ENCODE measurements around the gene SLC26A11. TPM values are rescaled to one million over a fixed set of nuclear protein-coding genes. Genes with fewer than 3 reads are reported as not detected.

SLC26A11 gene
- total and polyA plus RNA-seq, 7 experiments from 2014 or later, result 3.7 to 87.5 (median 63.0) TPM

DNA sequence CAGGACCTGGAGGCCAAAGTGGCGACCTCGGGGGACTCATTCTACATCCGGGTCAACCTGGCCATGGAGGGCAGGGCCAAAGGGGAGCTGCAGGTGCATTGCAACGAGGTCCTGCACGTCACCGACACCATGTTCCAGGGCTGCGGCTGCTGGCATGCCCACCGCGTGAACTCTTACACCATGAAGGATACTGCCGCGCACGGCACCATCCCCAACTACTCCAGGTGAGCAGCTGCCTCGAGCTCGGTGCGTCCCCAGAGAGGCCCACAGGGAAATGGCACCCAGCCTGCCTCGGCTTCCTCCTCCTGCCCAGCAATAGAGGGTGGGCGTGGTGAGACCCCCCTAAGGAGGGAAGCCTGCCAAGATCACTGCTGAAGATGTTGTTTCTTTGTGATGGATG, 18.0 kb upstream of the SLC26A11 start:
- no peak overlapping the region for H3K27ac ChIP-seq (ENCODE audit: low read depth, low read length)
- no peaks in the 10 kb centered on the region for H3K36me3 ChIP-seq (ENCODE audit: control insufficient read depth in 2 of 3, insufficient read depth in 3 of 3, low read length in 3 of 3)
- no peaks in the 10 kb centered on the region for H3K4me1 ChIP-seq (ENCODE audit: control insufficient read depth in 2 of 2, insufficient read depth in 2 of 2, low read length in 2 of 2)
- intact Hi-C loops (cut with micrococcal nuclease), result no loop called here
- H3K4me3 ChIP-seq (ENCODE audit: low read length), result no peak overlapping the region
- DNase-seq (no peak), ATAC-seq (no peak)
- Mint-ChIP-seq H3K27ac (no peak overlapping the region), H3K36me3 (no peaks in the 10 kb centered on the region), H3K4me1 (peaks cover 0 to 3% (median 0%) of the 10 kb centered on the region in 7 donors), H3K4me3 (no peak overlapping the region), H3K27me3 (no peaks in the 10 kb centered on the region), H3K9me3 (no peaks in the 10 kb centered on the region)
- ChIA-PET POLR2A (no interaction called here), CTCF (interaction anchor here (0.6 to 0.8 kb wide), 2 partner anchors 497 to 1269 kb away, joined by 3 read pairs; no protein-coding TSS in a partner anchor)
- no peaks in the 10 kb centered on the region for H3K27me3 ChIP-seq (ENCODE audit: control insufficient read depth in 2 of 2, insufficient read depth in 2 of 2, low read length in 2 of 2)
- H3K9me3 ChIP-seq (ENCODE audit: control insufficient read depth in 2 of 3, low read length in 3 of 3), result no peaks in the 10 kb centered on the region

DNA sequence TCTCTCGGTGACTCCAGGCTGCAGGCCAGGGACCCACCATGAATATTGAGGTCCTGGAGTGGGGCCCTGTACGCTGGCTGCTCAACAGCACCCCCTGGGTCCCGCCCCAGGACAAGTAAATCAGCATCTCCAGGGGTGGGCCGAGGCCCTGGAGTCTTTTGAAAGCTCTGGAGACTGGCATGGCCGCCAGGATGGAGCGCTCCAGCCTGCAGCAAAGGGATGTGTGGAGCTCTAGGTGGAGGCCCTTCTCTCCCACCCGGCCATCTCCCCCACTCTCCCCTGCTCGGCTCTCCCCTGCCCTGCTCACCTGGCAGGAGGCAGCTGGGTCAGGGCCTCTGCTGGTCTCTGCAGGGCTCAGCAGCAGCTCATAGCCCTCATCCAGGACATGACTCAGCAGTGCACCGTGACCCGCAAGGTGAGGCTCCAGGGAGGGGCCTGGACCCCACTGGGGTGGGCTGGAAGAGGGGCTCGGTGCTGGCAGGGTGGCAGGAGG, 16.7 kb upstream of the SLC26A11 start:
- Histone ChIP-seq H3K27me3 (ENCODE audit: control insufficient read depth in 2 of 2, insufficient read depth in 2 of 2, low read length in 2 of 2) (no peaks in the 10 kb centered on the region), H3K4me3 (ENCODE audit: low read length) (no peak overlapping the region), H3K9me3 (ENCODE audit: control insufficient read depth in 2 of 3, low read length in 3 of 3) (no peaks in the 10 kb centered on the region), H3K36me3 (ENCODE audit: control insufficient read depth in 2 of 3, insufficient read depth in 3 of 3, low read length in 3 of 3) (peaks cover 0 to 6% (median 0%) of the 10 kb centered on the region in 3 experiments), H3K27ac (ENCODE audit: low read depth, low read length) (no peak overlapping the region), H3K4me1 (ENCODE audit: control insufficient read depth in 2 of 2, insufficient read depth in 2 of 2, low read length in 2 of 2) (no peaks in the 10 kb centered on the region)
- intact Hi-C loops (cut with micrococcal nuclease), result no loop called here
- DNase-seq (no peak), ATAC-seq (no peak)
- H3K27me3 Mint-ChIP-seq, result no peaks in the 10 kb centered on the region
- ChIA-PET CTCF (no interaction called here), POLR2A (no interaction called here)
- H3K36me3 Mint-ChIP-seq, result no peaks in the 10 kb centered on the region
- no peak overlapping the region for H3K4me3 Mint-ChIP-seq
- no peaks in the 10 kb centered on the region for H3K4me1 Mint-ChIP-seq
- H3K27ac Mint-ChIP-seq, result no peak overlapping the region
- H3K9me3 Mint-ChIP-seq, result no peaks in the 10 kb centered on the region

DNA sequence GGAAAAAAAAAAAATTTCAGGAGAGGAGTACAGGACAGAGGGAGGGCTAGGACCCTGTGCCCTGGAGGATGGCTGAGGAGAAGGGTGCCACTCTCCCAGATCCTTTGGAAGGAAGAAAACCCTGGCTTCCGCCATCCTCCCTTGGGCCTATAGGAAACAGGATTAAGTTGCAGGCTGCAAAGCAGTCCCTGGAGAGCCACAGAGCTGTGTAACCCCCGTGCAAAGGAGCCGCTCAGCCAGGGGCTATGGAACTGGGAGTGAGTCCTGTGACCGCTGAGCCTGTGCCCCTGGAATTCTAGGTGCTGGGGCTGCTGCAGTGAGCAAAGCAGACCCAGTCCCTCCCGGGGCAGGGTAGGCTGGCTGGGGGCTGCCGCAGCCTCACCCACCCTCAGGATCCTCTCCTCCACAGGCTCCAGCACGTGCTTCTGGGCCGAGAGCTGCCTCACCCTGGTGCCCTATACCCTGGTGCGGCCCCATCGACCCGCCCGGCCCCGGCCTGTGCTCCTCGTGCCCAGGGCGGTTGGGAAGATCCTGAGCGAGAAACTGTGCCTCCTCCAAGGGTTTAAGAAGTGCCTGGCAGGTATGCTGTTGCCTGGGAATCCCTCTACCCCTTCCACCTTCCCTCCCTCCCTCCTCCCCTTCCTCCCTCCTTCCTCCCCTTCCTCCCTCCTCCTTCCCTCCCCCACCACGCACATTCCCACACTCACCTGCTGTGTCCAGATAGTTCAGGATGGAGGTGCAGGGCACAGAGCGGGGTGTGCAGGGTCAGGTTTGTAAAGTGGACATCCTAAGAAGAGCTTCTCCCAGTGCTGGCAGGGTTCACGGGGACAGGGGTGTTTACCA, 15.4 kb upstream of the SLC26A11 start:
- Histone ChIP-seq H3K36me3 (ENCODE audit: control insufficient read depth in 2 of 3, insufficient read depth in 3 of 3, low read length in 3 of 3) (peaks cover 0 to 20% (median 0%) of the 10 kb centered on the region in 3 experiments), H3K9me3 (ENCODE audit: control insufficient read depth in 2 of 3, low read length in 3 of 3) (no peaks in the 10 kb centered on the region), H3K27ac (ENCODE audit: low read depth, low read length) (no peak overlapping the region), H3K27me3 (ENCODE audit: control insufficient read depth in 2 of 2, insufficient read depth in 2 of 2, low read length in 2 of 2) (no peaks in the 10 kb centered on the region), H3K4me3 (ENCODE audit: low read length) (no peak overlapping the region), H3K4me1 (ENCODE audit: control insufficient read depth in 2 of 2, insufficient read depth in 2 of 2, low read length in 2 of 2) (no peaks in the 10 kb centered on the region)
- Mint-ChIP-seq H3K9me3 (no peaks in the 10 kb centered on the region), H3K4me1 (no peaks in the 10 kb centered on the region), H3K27me3 (no peaks in the 10 kb centered on the region), H3K36me3 (peaks cover 0 to 4% (median 0%) of the 10 kb centered on the region in 5 donors), H3K4me3 (no peak overlapping the region), H3K27ac (peak overlapping the region in 1 of 9 donors; percentile 25)
- intact Hi-C loops (cut with micrococcal nuclease), result no loop called here
- ATAC-seq (no peak), DNase-seq (no peak)
- POLR2A ChIA-PET, result no interaction called here
- CTCF ChIA-PET, result no interaction called here

DNA sequence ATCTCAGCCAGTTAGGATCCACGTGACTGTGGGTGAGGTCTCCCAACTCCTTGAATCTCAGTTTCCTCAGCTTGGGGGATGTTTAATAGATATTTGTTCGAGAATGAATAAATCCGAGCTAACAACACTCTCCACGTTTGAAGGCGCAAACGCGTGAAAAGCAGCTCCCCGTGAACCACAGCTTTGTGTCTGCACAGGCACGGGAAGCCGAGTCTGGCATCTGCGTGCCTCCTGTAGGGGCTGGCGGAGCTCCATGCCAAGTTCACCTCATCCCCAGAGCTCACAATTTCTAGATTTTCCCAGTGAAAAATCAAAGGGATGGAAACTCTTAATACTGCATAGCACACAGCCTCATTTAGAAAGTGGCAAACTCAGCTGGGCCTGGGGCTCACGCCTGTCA, 14.4 kb upstream of the SLC26A11 start:
- no peak overlapping the region for H3K4me3 ChIP-seq (ENCODE audit: low read length)
- no peak overlapping the region for H3K27ac ChIP-seq (ENCODE audit: low read depth, low read length)
- no peaks in the 10 kb centered on the region for H3K9me3 Mint-ChIP-seq
- peaks cover 0 to 12% (median 4%) of the 10 kb centered on the region in 5 donors for H3K36me3 Mint-ChIP-seq
- H3K4me1 Mint-ChIP-seq, result no peaks in the 10 kb centered on the region
- no peak overlapping the region for H3K27ac Mint-ChIP-seq
- ChIA-PET POLR2A (interaction anchor here (0.9 kb wide), 1 partner anchor 24 kb away, joined by 3 read pairs; no protein-coding TSS in a partner anchor), CTCF (no interaction called here)
- H3K36me3 ChIP-seq (ENCODE audit: control insufficient read depth in 2 of 3, insufficient read depth in 3 of 3, low read length in 3 of 3), result peaks cover 0 to 29% (median under 1%) of the 10 kb centered on the region in 3 experiments
- H3K4me3 Mint-ChIP-seq, result no peak overlapping the region
- ATAC-seq, result no peak
- DNase-seq, result no peak
- H3K4me1 ChIP-seq (ENCODE audit: control insufficient read depth in 2 of 2, insufficient read depth in 2 of 2, low read length in 2 of 2), result no peaks in the 10 kb centered on the region
- no peaks in the 10 kb centered on the region for H3K27me3 Mint-ChIP-seq
- intact Hi-C loops (cut with micrococcal nuclease), result no loop called here
- H3K27me3 ChIP-seq (ENCODE audit: control insufficient read depth in 2 of 2, insufficient read depth in 2 of 2, low read length in 2 of 2), result no peaks in the 10 kb centered on the region
- no peaks in the 10 kb centered on the region for H3K9me3 ChIP-seq (ENCODE audit: control insufficient read depth in 2 of 3, low read length in 3 of 3)

DNA sequence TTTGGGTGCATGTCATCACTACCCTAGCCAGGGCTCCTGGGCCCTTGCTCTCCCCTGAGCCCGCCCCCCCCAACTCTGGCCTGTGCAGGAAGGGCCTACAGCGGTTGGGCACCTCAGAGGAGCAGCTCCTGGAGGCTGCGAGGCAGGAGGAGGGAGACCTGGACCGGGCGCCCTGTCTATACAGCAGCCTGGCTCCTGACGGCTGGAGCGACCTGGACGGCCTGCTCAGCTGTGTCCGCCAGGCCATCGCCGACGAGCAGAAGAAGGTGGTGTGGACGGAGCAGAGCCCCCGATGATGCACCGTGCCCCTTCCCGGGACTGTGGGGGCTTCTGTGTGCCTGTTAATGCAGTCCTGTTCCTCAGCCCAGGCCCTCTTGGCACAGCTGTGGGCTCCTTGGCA, 12.2 kb upstream of the SLC26A11 start:
- H3K4me3 Mint-ChIP-seq, result no peak overlapping the region
- ChIA-PET CTCF (no interaction called here), POLR2A (no interaction called here)
- H3K27me3 Mint-ChIP-seq, result no peaks in the 10 kb centered on the region
- ATAC-seq (no peak), DNase-seq (no peak)
- intact Hi-C loops (cut with micrococcal nuclease), result no loop called here
- H3K36me3 Mint-ChIP-seq, result peaks cover 0 to 21% (median 4%) of the 10 kb centered on the region in 5 donors
- H3K27ac Mint-ChIP-seq, result no peak overlapping the region
- no peak overlapping the region for H3K27ac ChIP-seq (ENCODE audit: low read depth, low read length)
- H3K27me3 ChIP-seq (ENCODE audit: control insufficient read depth in 2 of 2, insufficient read depth in 2 of 2, low read length in 2 of 2), result no peaks in the 10 kb centered on the region
- H3K9me3 Mint-ChIP-seq, result no peaks in the 10 kb centered on the region
- H3K4me1 Mint-ChIP-seq, result no peaks in the 10 kb centered on the region
- H3K4me1 ChIP-seq (ENCODE audit: control insufficient read depth in 2 of 2, insufficient read depth in 2 of 2, low read length in 2 of 2), result no peaks in the 10 kb centered on the region
- H3K36me3 ChIP-seq (ENCODE audit: control insufficient read depth in 2 of 3, insufficient read depth in 3 of 3, low read length in 3 of 3), result peaks cover 0 to 52% (median 10%) of the 10 kb centered on the region in 3 experiments
- no peak overlapping the region for H3K4me3 ChIP-seq (ENCODE audit: low read length)
- H3K9me3 ChIP-seq (ENCODE audit: control insufficient read depth in 2 of 3, low read length in 3 of 3), result no peaks in the 10 kb centered on the region

DNA sequence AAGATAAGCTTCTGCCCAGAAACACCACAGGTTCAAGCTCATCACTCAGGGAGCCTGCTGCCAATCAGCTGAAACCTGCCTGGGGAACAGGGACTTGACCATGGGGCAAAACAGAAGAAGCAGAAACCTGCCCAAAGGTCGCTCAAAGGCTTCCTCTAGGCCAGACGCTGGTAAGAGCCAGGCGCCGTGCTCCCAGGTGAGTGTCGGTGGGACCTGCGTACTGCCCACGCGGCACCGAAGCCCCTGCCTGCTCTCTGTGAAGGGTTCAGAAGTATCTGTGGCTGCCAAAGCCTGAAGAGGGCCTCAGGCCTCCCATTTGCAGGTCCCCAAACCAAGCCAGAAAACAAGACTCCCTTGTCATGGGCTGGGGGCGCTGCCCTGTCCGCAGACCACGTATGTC, 10.5 kb upstream of the SLC26A11 start:
- ChIA-PET POLR2A (interaction anchor here (0.7 to 1.6 kb wide), 2 partner anchors 13 to 53 kb away, joined by 3 read pairs; no protein-coding TSS in a partner anchor), CTCF (no interaction called here)
- DNase-seq, result no peak
- H3K27me3 ChIP-seq (ENCODE audit: control insufficient read depth in 2 of 2, insufficient read depth in 2 of 2, low read length in 2 of 2), result no peaks in the 10 kb centered on the region
- Mint-ChIP-seq H3K27me3 (no peaks in the 10 kb centered on the region), H3K36me3 (peaks cover 0 to 21% (median 4%) of the 10 kb centered on the region in 5 donors), H3K4me3 (no peak overlapping the region), H3K4me1 (no peaks in the 10 kb centered on the region), H3K9me3 (peaks cover 0 to 2% (median 0%) of the 10 kb centered on the region in 11 donors), H3K27ac (no peak overlapping the region)
- peaks cover 0 to 69% (median 10%) of the 10 kb centered on the region in 3 experiments for H3K36me3 ChIP-seq (ENCODE audit: control insufficient read depth in 2 of 3, insufficient read depth in 3 of 3, low read length in 3 of 3)
- H3K9me3 ChIP-seq (ENCODE audit: control insufficient read depth in 2 of 3, low read length in 3 of 3), result no peaks in the 10 kb centered on the region
- no peak overlapping the region for H3K27ac ChIP-seq (ENCODE audit: low read depth, low read length)
- intact Hi-C loops (cut with micrococcal nuclease), result no loop called here
- no peaks in the 10 kb centered on the region for H3K4me1 ChIP-seq (ENCODE audit: control insufficient read depth in 2 of 2, insufficient read depth in 2 of 2, low read length in 2 of 2)
- no peak overlapping the region for H3K4me3 ChIP-seq (ENCODE audit: low read length)
- no peak for ATAC-seq
